PC-9 (cell line): ENCODE results near the gene VSIG10L.

Experiments used
- CTCF ChIP-seq: fragments of 200-600 bp; sonication (generic); conservative IDR thresholded peaks from 2 replicates; pipeline ENCODE4 v1.6.1; 2017; ENCODE audit warnings: mixed run types, antibody characterized with exemption, mild to moderate bottlenecking, moderate library complexity
- EZH2 ChIP-seq: fragments of 200-600 bp; sonication (generic); IDR thresholded peaks from 2 replicates; pipeline ENCODE4 v1.8.0; 2017; ENCODE audit warnings: antibody characterized with exemption, low read depth

- TF ChIP-seq CTCF (no peak), EZH2 (no peak)
Observed at GRCh38 chr19:51387924-51388389, 46.0 kb upstream of the VSIG10L start, which contains the start of gene LIM2.
